Activated CD4-positive, alpha-beta memory T cell treated with anti-CD3 and anti-CD28 coated beads, Interleukin-2, amount 10 ng/mL, durations not matched to agents 7 days and 5 days (primary cell): Measurements from ENCODE around the gene TMEM50B. TPM values are rescaled to one million over a fixed set of nuclear protein-coding genes. Genes with fewer than 3 reads are reported as not detected.
"Not testable (repeated sequence)": the region's sequence is repeated elsewhere in the genome, so short reads cannot be mapped to it uniquely, and the experiment has no call there.

Experiments
- CTCF ChIA-PET: fragments of 350-600 bp; sonication (Branson Sonifier 250); formaldehyde crosslinking; loops from one replicate; lab custom pipeline; 2021; ENCODE audit warnings: antibody characterized with exemption, inconsistent platforms; lab: Charles Lee
- POLR2A ChIA-PET: fragments of 350-600 bp; sonication (Branson Sonifier 250); formaldehyde crosslinking; loops from one replicate; lab custom pipeline; 2021; ENCODE audit warnings: antibody characterized with exemption; lab: Charles Lee
- DNase-seq: peaks from one replicate; pipeline ENCODE4 v3.0.0-alpha.2; 2020
- H3K27ac Mint-ChIP-seq: one replicate; pipeline ENCODE4 v1.8.0; 2021; ENCODE audit warnings: mild to moderate bottlenecking, mixed read lengths
- H3K27me3 Mint-ChIP-seq: one replicate; pipeline ENCODE4 v1.8.0; 2021; ENCODE audit warnings: mixed read lengths
- H3K36me3 Mint-ChIP-seq: one replicate; pipeline ENCODE4 v1.8.0; 2021; ENCODE audit warnings: low read depth, mixed read lengths
- H3K4me1 Mint-ChIP-seq: one replicate; pipeline ENCODE4 v1.8.0; 2021; ENCODE audit warnings: mixed read lengths
- H3K4me3 Mint-ChIP-seq: one replicate; pipeline ENCODE4 v1.8.0; 2021; ENCODE audit warnings: mild to moderate bottlenecking, mixed read lengths
- H3K9me3 Mint-ChIP-seq: one replicate; pipeline ENCODE4 v1.8.0; 2021; ENCODE audit warnings: mixed read lengths
- total RNA-seq, 2 experiments: library from RNA; stranded (reverse); gene quantifications; one replicate each; pipeline ENCODE4 v1.2.3, GENCODE V29; 2021

TMEM50B gene
- total RNA-seq, 2 experiments from 2014 or later, result 26.5 to 28.2 TPM

- Mint-ChIP-seq H3K4me1 (no peaks in the 10 kb centered on the region), H3K27ac (no peak overlapping the region), H3K27me3 (no peaks in the 10 kb centered on the region), H3K4me3 (no peak overlapping the region), H3K9me3 (no peaks in the 10 kb centered on the region), H3K36me3 (peaks cover 3% of the 10 kb centered on the region)
- DNase-seq, result no peak
- POLR2A ChIA-PET, result no interaction called here
- CTCF ChIA-PET, result no interaction called here
Observed at GRCh38 chr21:33421713-33422393, 57.9 kb downstream of the TMEM50B start.

GRCh38 chr21:33419538-33420123, 60.1 kb downstream of the TMEM50B start:
- H3K27me3 Mint-ChIP-seq, result peaks cover 5% of the 10 kb centered on the region
- H3K27ac Mint-ChIP-seq, result no peak overlapping the region
- ChIA-PET POLR2A (no interaction called here), CTCF (no interaction called here)
- no peak overlapping the region for H3K4me3 Mint-ChIP-seq
- H3K36me3 Mint-ChIP-seq, result peaks cover 3% of the 10 kb centered on the region
- H3K9me3 Mint-ChIP-seq, result no peaks in the 10 kb centered on the region
- no peak for DNase-seq
- no peaks in the 10 kb centered on the region for H3K4me1 Mint-ChIP-seq

DNA sequence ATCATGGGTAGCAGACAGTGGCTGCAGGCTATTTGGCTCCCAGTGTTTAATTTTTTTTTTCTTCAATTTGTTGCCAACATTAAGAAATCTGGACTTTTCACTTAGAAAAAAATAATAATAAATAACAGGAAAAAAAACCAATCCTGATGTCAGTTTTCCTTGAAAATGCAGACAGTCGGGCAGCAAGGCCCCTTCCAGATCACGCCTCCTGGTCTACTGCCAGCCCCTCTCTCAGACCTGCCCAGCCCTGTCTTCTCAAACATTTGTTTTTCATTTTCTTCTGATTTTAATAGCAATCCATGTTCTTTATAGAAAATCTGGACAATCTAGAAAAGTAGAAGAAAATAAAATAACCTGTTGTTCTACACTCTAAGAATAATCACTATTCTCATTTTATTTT, 61.1 kb downstream of the TMEM50B start:
- peaks cover 3% of the 10 kb centered on the region for H3K36me3 Mint-ChIP-seq
- DNase-seq, result no peak
- H3K9me3 Mint-ChIP-seq, result no peaks in the 10 kb centered on the region
- H3K27me3 Mint-ChIP-seq, result peaks cover 5% of the 10 kb centered on the region
- CTCF ChIA-PET, result no interaction called here
- POLR2A ChIA-PET, result no interaction called here
- no peaks in the 10 kb centered on the region for H3K4me1 Mint-ChIP-seq
- H3K4me3 Mint-ChIP-seq, result no peak overlapping the region
- H3K27ac Mint-ChIP-seq, result no peak overlapping the region

- no peak overlapping the region for H3K4me3 Mint-ChIP-seq
- no peaks in the 10 kb centered on the region for H3K36me3 Mint-ChIP-seq
- CTCF ChIA-PET, result interaction anchor here (0.6 to 0.8 kb wide), 2 partner anchors 13 to 408 kb away, joined by 3 read pairs; no protein-coding TSS in a partner anchor
- H3K4me1 Mint-ChIP-seq, result peaks cover 13% of the 10 kb centered on the region
- POLR2A ChIA-PET, result no interaction called here
- DNase-seq, result no peak
- peaks cover 5% of the 10 kb centered on the region for H3K27me3 Mint-ChIP-seq
- H3K27ac Mint-ChIP-seq, result no peak overlapping the region
- H3K9me3 Mint-ChIP-seq, result no peaks in the 10 kb centered on the region
Observed at GRCh38 chr21:33414926-33415325, 64.8 kb downstream of the TMEM50B start.

DNA sequence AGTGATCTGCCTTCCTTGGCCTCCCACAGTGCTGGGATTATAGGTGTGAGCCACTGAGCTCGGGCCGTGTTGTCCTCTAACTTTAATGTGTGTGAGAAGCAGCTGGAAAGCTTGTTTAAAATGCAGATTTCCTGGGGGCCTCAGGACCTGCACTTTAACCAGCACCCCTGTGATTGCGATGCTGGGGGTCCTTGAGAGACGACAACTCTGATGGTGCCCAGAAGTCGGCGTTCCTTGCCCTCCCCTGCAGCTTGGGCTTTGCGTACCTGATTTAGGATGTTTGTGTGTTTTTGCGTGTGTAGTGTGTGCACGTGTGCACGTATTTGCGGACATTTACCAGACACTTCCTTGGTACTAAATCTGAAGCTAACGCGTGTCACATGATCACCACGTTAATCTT, 65.7 kb downstream of the TMEM50B start:
- Mint-ChIP-seq H3K4me3 (no peak overlapping the region), H3K27me3 (peaks cover 8% of the 10 kb centered on the region), H3K4me1 (peaks cover 13% of the 10 kb centered on the region), H3K27ac (no peak overlapping the region), H3K9me3 (no peaks in the 10 kb centered on the region), H3K36me3 (no peaks in the 10 kb centered on the region)
- DNase-seq, result no peak
- POLR2A ChIA-PET, result no interaction called here
- CTCF ChIA-PET, result no interaction called here

- no peaks in the 10 kb centered on the region for H3K9me3 Mint-ChIP-seq
- peaks cover 12% of the 10 kb centered on the region for H3K27me3 Mint-ChIP-seq
- ChIA-PET CTCF (interaction anchor here (1.2 kb wide), 1 partner anchor 51 kb away, joined by 3 read pairs; no protein-coding TSS in a partner anchor), POLR2A (interaction anchor here (0.6 kb wide), 1 partner anchor 10 kb away, joined by 3 read pairs; no protein-coding TSS in a partner anchor)
- H3K4me1 Mint-ChIP-seq, result peaks cover 13% of the 10 kb centered on the region
- H3K4me3 Mint-ChIP-seq, result no peak overlapping the region
- H3K27ac Mint-ChIP-seq, result no peak overlapping the region
- no peaks in the 10 kb centered on the region for H3K36me3 Mint-ChIP-seq
- DNase-seq, result no peak
Observed at GRCh38 chr21:33412832-33413519, 66.8 kb downstream of the TMEM50B start.

DNA sequence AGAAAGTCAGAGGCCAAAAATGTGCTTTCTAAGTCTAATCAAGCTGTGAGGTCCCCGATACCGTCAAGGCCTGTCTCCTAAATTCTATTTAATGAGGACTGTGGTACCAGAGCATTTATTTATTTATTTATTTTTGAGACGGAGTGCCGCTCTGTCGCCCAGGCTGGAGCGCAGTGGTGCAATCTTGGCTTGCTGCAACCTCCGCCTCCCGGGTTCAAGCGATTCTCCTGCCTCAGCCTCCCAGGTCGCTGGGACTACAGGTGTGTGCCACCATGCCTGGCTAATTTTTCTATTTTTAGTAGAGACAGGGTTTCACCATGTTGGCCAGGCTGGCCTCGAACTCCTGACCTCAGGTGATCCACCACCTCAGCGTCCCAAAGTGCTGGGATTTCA, 67.3 kb downstream of the TMEM50B start:
- DNase-seq, H3K4me3 Mint-ChIP-seq, H3K9me3 Mint-ChIP-seq, H3K27ac Mint-ChIP-seq, H3K36me3 Mint-ChIP-seq: not testable (repeated sequence)
- Mint-ChIP-seq H3K27me3 (peaks cover 12% of the 10 kb centered on the region), H3K4me1 (peaks cover 13% of the 10 kb centered on the region)
- ChIA-PET CTCF (interaction anchor here (1.2 kb wide), 1 partner anchor 51 kb away, joined by 3 read pairs; no protein-coding TSS in a partner anchor), POLR2A (interaction anchor here (0.6 to 1.1 kb wide), 2 partner anchors 10 to 20 kb away, joined by 3 read pairs; no protein-coding TSS in a partner anchor)

DNA sequence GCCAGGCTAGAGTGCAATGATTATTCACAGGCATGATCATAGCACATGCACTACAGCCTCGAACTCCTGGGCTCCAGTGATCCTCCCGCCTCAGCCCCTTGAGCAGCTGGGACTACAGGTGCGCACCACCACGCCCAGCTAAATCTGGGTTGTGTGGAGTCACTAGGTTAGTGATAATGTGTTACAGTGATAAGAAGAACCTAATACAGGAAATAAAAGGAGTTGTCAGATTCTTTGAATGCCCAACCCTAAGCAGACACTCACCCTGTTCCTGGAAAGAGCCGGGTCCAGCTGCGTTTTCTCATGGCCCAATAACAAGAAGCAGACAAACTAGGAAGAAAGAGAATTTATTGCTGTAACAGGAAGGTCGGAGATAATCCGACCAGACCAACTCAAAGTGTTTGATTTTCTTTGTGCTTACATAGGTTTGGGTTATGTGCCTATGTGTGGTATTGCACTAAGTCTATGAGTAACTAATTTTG, 67.8 kb downstream of the TMEM50B start:
- H3K4me3 Mint-ChIP-seq, result no peak overlapping the region
- POLR2A ChIA-PET, result interaction anchor here (1.1 kb wide), 1 partner anchor 20 kb away, joined by 3 read pairs; no protein-coding TSS in a partner anchor
- no peaks in the 10 kb centered on the region for H3K36me3 Mint-ChIP-seq
- no peak overlapping the region for H3K27ac Mint-ChIP-seq
- peaks cover 13% of the 10 kb centered on the region for H3K4me1 Mint-ChIP-seq
- DNase-seq, result no peak
- peaks cover 17% of the 10 kb centered on the region for H3K27me3 Mint-ChIP-seq
- CTCF ChIA-PET, result interaction anchor here (1.2 kb wide), 1 partner anchor 50 kb away, joined by 3 read pairs; no protein-coding TSS in a partner anchor
- no peaks in the 10 kb centered on the region for H3K9me3 Mint-ChIP-seq

GRCh38 chr21:33406493-33406892, 73.3 kb downstream of the TMEM50B start:
- H3K36me3 Mint-ChIP-seq, result no peaks in the 10 kb centered on the region
- H3K27me3 Mint-ChIP-seq, result peaks cover 45% of the 10 kb centered on the region
- H3K4me3 Mint-ChIP-seq, result no peak overlapping the region
- ChIA-PET CTCF (interaction anchor here (1.8 kb wide), 1 partner anchor 46 kb away, joined by 6 read pairs; no protein-coding TSS in a partner anchor), POLR2A (no interaction called here)
- no peak for DNase-seq
- no peaks in the 10 kb centered on the region for H3K9me3 Mint-ChIP-seq
- H3K4me1 Mint-ChIP-seq, result peaks cover 10% of the 10 kb centered on the region
- H3K27ac Mint-ChIP-seq, result no peak overlapping the region

GRCh38 chr21:33403786-33404585, 75.8 kb downstream of the TMEM50B start:
- Mint-ChIP-seq H3K4me3 (peak overlapping the region; percentile 73), H3K36me3 (no peaks in the 10 kb centered on the region), H3K9me3 (no peaks in the 10 kb centered on the region), H3K27ac (no peak overlapping the region), H3K4me1 (peaks cover 16% of the 10 kb centered on the region), H3K27me3 (peaks cover 55% of the 10 kb centered on the region)
- ChIA-PET POLR2A (interaction anchor here (1.8 kb wide), 1 partner anchor 24 kb away, joined by 4 read pairs; no protein-coding TSS in a partner anchor), CTCF (interaction anchor here (0.7 to 1.4 kb wide), 2 partner anchors 43 to 191 kb away, joined by 4 to 5 read pairs; no protein-coding TSS in a partner anchor)
- DNase-seq, result no peak

GRCh38 chr21:33403128-33403785, 76.5 kb downstream of the TMEM50B start, which contains the start of gene IFNGR2:
Gene IFNGR2, plus strand, starts transcription at chr21:33403413. Its CDS starts 131 bp downstream, at chr21:33403544.
- Mint-ChIP-seq H3K9me3 (no peaks in the 10 kb centered on the region), H3K4me3 (peak within 1 kb of the TSS; percentile 73), H3K27me3 (peaks cover 59% of the 10 kb centered on the region), H3K27ac (no peak within 1 kb of the TSS), H3K4me1 (peaks cover 16% of the 10 kb centered on the region), H3K36me3 (no peaks in the 10 kb centered on the region)
- ChIA-PET POLR2A (interaction anchor here (1.8 kb wide), 1 partner anchor 23 kb away, joined by 4 read pairs; no protein-coding TSS in a partner anchor), CTCF (no interaction called here)
- DNase-seq, result no peak
